Neural progenitor cell (in vitro differentiated cells): ENCODE data around the gene DOCK3.
"Not testable (repeated sequence)": the region's sequence is repeated elsewhere in the genome, so short reads cannot be mapped to it uniquely, and the experiment has no call there.

Experiments
- CTCF ChIP-seq: fragments of 200-600 bp; sonication (generic); IDR thresholded peaks from 2 replicates; pipeline ENCODE4 v1.5.1; 2017; ENCODE audit warnings: antibody characterized with exemption, mild to moderate bottlenecking
- EZH2 ChIP-seq: fragments of 200-600 bp; sonication (generic); IDR thresholded peaks from 2 replicates; pipeline ENCODE4 v1.6.1; 2017; ENCODE audit warnings: antibody characterized with exemption, mild to moderate bottlenecking, moderate library complexity
- EZH2phosphoT487 ChIP-seq: fragments of 200-600 bp; sonication (generic); IDR thresholded peaks from 2 replicates; pipeline ENCODE4 v1.6.1; 2017; ENCODE audit warnings: antibody characterized with exemption

GRCh38 chr3:50831009-50831408 lies 156.3 kb downstream of the DOCK3 start:
- not testable (repeated sequence) for TF ChIP-seq CTCF, EZH2, EZH2phosphoT487
